ENCODE data around the gene LGALS1. TPM values are rescaled to one million over a fixed set of nuclear protein-coding genes. Genes with fewer than 3 reads are reported as not detected.

The LGALS1 gene
- total and polyA plus RNA-seq, 2 donors (not counting 1 experiment from before 2014, with no cell fraction given) = 106 to 207 TPM

DNA sequence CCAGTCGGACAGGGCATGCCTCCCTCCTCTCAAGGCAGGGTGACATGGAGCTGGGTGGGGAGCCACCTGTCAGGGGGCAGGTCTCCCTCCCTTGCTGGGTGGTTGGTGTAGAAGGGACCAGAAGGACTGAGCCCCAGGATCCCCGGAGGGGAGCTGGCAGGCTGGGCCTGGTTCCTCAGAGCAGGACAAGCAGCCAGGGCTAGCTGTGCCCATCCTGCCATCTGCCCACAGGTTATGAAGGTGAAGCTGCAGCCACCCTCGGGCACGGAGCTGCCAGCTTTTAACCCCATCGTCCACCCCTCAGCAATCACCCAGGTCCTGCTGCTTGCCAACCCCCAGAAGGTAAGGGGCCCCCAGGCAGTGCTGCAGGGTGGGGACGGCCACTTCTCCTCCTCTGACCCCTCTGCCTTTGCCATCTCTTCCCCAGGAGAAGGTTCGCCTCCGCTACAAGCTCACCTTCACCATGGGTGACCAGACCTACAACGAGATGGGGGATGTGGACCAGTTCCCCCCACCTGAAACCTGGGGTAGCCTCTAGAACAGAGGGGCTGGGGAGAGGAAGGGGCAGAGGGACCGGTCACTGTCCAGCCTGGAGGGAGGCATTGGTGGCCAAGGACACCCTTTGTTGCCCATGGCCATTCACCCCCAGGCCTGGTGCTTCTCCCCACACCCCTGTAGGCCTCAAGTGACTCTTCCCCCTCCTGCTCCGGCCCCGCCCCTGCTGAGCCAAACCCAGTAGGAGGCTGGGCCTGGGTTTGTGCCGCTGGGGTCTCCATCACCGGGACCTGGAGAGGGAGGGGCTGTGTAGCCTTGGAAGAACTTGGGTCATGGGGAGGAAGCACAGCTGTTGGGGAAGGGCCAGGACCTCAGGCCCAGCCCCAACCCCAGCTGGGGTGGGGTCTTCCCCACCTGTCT is 43.0 kb upstream of the LGALS1 start:
- Histone ChIP-seq H3K79me2 (ENCODE audit: control insufficient read depth, insufficient read depth, low read length) (peaks cover 2% of the 10 kb centered on the region), H3K27ac (ENCODE audit: low read length in 2 of 2) (peak overlapping the region; percentile 89 to 94), H3K9me3 (ENCODE audit: control extremely low read depth in 1 of 3, control insufficient read depth in 2 of 3, insufficient read depth in 1 of 3, low read length in 2 of 3) (no peaks in the 10 kb centered on the region), H3K4me3 (ENCODE audit: control extremely low read depth in 1 of 5, extremely low read depth in 1 of 5, insufficient read depth in 1 of 5, low read depth in 2 of 5, low read length in 4 of 5) (no peak overlapping the region), H3K4me2 (replicated peaks; ENCODE audit: low read depth, low read length, poor library complexity, severe bottlenecking) (peak overlapping the region; percentile 95), H3K4me1 (ENCODE audit: control insufficient read depth in 2 of 2, insufficient read depth in 2 of 2, low read length in 2 of 2) (peaks cover 58 to 68% of the 10 kb centered on the region in 2 donors), H3K9ac (ENCODE audit: low read length) (peak overlapping the region; percentile 54), H2AFZ (ENCODE audit: insufficient read depth, low read depth, low read length, poor library complexity, severe bottlenecking) (no peak overlapping the region), H3K27me3 (replicated peaks in 1 of 4; ENCODE audit: control extremely low read depth in 1 of 4, control insufficient read depth in 3 of 4, insufficient read depth in 4 of 4, low read length in 3 of 4) (no peaks in the 10 kb centered on the region), H3K36me3 (replicated peaks in 1 of 2; ENCODE audit: control extremely low read depth in 1 of 2, control insufficient read depth in 1 of 2, extremely low read depth in 1 of 2, insufficient read depth in 2 of 2, low read length in 1 of 2) (peaks cover 0 to 17% of the 10 kb centered on the region in 2 experiments), H4K20me1 (ENCODE audit: control insufficient read depth, insufficient read depth, low read length, poor library complexity, severe bottlenecking) (no peaks in the 10 kb centered on the region)
- peaks cover 61% of the 10 kb centered on the region for H3K4me1 Mint-ChIP-seq
- ChIA-PET POLR2A (interaction anchor here (0.5 to 3.4 kb wide), 7 partner anchors 10 to 212 kb away, joined by 3 to 43 read pairs (median 17); partner anchors contain the start of genes ANKRD54, GGA1, LGALS1 and PDXP), CTCF (interaction anchor here (0.9 to 30.7 kb wide), 7 partner anchors 3 to 45 kb away, joined by 3 to 620 read pairs (median 14); partner anchors contain the start of genes GGA1, LGALS1, NOL12 and PDXP)
- no peaks in the 10 kb centered on the region for H3K27me3 Mint-ChIP-seq
- ATAC-seq (ENCODE audit: low read depth) (no peak), DNase-seq (no peak)
- peak overlapping the region; percentile 97 for H3K27ac Mint-ChIP-seq
- intact Hi-C loops (cut with micrococcal nuclease) = loop anchor here (1.0 to 5.0 kb wide), 5 partner anchors 9 to 115 kb away; partner anchors contain the start of gene GGA1
- H3K4me3 Mint-ChIP-seq = peak overlapping the region; percentile 87
- H3K9me3 Mint-ChIP-seq (ENCODE audit: insufficient read depth) = no peaks in the 10 kb centered on the region
- 60% methylated on average over 7 of the region's 14 CpGs for WGBS (ENCODE audit: insufficient coverage)
- TF ChIP-seq, protein P1, sequence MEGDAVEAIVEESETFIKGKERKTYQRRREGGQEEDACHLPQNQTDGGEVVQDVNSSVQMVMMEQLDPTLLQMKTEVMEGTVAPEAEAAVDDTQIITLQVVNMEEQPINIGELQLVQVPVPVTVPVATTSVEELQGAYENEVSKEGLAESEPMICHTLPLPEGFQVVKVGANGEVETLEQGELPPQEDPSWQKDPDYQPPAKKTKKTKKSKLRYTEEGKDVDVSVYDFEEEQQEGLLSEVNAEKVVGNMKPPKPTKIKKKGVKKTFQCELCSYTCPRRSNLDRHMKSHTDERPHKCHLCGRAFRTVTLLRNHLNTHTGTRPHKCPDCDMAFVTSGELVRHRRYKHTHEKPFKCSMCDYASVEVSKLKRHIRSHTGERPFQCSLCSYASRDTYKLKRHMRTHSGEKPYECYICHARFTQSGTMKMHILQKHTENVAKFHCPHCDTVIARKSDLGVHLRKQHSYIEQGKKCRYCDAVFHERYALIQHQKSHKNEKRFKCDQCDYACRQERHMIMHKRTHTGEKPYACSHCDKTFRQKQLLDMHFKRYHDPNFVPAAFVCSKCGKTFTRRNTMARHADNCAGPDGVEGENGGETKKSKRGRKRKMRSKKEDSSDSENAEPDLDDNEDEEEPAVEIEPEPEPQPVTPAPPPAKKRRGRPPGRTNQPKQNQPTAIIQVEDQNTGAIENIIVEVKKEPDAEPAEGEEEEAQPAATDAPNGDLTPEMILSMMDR (IDR thresholded peaks at IDR 0.05) = no peak
- TF ChIP-seq EZH2 (IDR thresholded peaks at IDR 0.05; ENCODE audit: borderline replicate concordance, insufficient read depth, low read depth, low read length, poor library complexity, severe bottlenecking) = no peak

All from B cell (primary cell).